Adrenal gland (tissue), 5 donors: Measurements from ENCODE around the gene NAT8L.

Experiments used
- POLR2A ChIP-seq, 2 donors: fragments of 450-650 bp; IDR thresholded peaks; one replicate each; pipeline ENCODE4 v1.6.1; 2017; ENCODE audit warnings: antibody characterized with exemption in 2 of 2, mild to moderate bottlenecking in 2 of 2, moderate library complexity in 1 of 2
- TF ChIP-seq, protein P1 (sequence below), 6 experiments: fragments of 450-650 bp in 4 of 6; fragments of 200-600 bp in 2 of 6; sonication (generic) in 1 of 6; IDR thresholded peaks; 1 replicate in 5 of 6; 2 replicates in 1 of 6; pipeline versions ENCODE4 v1.5.1 to v1.8.0; 2016 to 2021; ENCODE audit warnings: antibody characterized with exemption in 6 of 6, mild to moderate bottlenecking in 2 of 6, moderate library complexity in 1 of 6
- donor health status: DM: no; HTN: no; CAD: no.

DNA sequence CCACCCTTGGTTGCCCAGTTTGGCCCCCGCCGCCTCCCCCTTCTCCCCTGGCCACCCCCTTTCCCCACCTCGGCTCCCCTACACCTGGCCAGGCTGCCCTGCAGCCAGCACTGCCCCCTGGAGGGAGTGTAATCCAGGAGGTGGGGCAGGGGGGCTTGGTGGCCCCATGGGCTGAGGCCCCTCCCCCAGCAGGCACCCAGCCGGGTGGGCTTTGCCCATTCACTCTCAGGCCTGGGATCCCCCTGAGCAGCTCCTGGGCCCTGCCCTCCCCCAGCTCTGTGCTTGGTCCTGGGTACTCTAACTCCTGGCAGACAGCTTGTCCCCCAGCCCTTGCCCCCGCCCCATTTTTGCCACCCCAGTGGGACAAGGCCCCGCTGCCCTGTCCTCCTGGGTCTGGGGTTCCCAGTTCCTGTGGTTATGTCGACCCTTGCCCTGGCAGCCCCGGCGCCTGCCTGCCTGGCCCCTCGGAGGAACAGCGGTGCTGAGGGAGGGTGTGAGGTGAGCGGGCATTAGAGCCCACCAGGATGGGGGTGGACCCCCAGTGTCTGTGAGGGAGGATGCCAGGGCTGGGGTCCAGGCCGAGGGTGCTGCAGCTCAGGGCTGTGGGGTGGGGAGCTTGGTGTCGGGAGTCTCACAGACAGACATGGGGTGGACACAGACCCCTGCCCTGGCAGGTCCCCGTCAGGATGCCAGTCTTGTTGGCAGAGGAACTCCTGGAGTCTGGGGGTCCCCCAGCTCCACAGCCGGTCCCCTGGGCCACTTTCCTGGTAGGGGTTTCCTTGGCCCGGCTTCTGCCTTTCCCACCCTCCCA is 10.2 kb downstream of the NAT8L start:
- TF ChIP-seq, protein P1, sequence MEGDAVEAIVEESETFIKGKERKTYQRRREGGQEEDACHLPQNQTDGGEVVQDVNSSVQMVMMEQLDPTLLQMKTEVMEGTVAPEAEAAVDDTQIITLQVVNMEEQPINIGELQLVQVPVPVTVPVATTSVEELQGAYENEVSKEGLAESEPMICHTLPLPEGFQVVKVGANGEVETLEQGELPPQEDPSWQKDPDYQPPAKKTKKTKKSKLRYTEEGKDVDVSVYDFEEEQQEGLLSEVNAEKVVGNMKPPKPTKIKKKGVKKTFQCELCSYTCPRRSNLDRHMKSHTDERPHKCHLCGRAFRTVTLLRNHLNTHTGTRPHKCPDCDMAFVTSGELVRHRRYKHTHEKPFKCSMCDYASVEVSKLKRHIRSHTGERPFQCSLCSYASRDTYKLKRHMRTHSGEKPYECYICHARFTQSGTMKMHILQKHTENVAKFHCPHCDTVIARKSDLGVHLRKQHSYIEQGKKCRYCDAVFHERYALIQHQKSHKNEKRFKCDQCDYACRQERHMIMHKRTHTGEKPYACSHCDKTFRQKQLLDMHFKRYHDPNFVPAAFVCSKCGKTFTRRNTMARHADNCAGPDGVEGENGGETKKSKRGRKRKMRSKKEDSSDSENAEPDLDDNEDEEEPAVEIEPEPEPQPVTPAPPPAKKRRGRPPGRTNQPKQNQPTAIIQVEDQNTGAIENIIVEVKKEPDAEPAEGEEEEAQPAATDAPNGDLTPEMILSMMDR (IDR thresholded peaks at IDR 0.05): no peak
- TF ChIP-seq POLR2A (IDR thresholded peaks at IDR 0.05): no peak
